ENCODE results near the gene ERC2. TPM values are rescaled to one million over a fixed set of nuclear protein-coding genes. Genes with fewer than 3 reads are reported as not detected.
A peak's percentile ranks its signal among the peaks of the same experiment; 100 is the strongest.

Gene ERC2
- total RNA-seq, 2 donors from 2014 or later = 0.33 to 1.2 TPM

DNA sequence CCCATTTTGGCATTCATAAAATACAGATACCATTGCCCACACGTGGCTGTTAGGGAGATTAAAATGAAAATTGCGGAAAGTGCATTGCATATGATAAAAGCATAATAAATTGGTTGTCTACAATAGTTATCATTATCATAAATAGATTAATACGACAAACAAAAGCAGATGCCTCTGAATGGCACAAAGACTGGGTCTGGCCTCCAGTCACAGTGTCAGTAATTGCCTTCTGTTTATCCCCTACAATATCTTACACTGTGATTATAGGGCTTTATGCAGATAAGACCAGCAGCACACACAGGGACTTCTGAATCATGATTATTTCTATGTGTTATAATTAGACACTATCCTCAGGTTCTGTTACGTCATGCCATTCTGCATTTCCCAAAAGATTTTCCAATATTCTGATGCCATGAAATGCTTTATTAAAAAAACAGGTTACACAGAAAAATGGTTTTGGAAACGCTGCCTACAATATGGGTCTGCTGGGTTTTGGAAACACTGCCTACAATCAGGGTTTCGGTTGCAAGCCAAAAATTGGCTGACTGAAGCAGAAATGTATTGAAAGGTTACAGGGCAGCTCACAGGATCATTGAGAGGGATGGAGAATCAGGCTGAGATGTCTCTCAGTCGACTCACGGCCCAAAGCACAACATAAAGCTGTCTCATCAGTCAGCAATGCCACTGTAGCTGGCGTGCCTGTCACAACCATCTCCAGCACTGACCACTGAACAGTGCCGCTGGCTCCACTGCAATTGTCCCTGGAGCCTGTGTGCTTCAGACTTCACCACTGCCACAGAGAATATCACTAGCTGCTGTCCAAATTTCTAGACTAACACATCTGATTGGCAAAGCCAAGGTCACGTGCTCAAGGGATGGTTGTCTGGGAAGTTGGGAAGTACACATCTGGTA, 248.1 kb downstream of the ERC2 start:
- Mint-ChIP-seq H3K27ac (no peak overlapping the region), H3K9me3 (no peaks in the 10 kb centered on the region), H3K36me3 (no peaks in the 10 kb centered on the region), H3K27me3 (no peaks in the 10 kb centered on the region), H3K4me1 (ENCODE audit: low read depth in 2 of 2) (no peaks in the 10 kb centered on the region), H3K4me3 (no peak overlapping the region)
- ATAC-seq (no peak), DNase-seq (ENCODE audit: low spot score) (no peak)

DNA sequence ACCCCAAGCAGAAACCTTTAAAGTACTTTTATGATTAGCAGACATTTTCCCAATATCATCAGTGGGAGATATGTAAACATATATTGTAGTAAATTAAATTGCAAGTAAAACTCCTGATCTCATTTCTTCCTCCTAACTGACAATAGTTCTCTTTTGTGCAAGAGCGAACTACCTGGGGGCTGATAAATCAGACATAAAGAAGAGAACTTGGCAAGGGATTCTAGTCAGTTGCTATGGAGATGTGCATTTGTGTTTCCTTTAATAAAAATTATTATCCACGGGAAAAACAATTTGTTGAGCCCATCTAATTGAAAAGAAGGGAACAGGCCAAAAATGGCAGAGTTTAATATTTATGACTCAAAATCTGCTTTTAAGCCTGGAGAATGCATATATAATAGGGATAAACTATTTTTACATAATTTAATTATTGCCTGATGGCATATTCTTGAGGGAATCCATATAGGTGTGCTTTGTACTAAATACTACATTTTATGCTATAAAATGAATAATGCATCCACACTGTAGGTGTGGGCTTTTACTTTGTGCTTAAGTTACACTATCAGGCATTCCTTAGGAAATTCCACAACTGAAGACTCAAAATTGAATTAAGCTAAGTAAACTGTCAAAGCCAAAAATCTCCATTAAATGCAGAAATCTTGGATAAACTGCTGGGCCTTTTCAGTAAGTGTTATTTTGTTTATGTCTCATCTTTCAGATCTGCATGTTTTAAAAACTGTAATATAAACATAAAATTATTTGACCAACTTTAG, 258.1 kb downstream of the ERC2 start:
- Mint-ChIP-seq H3K4me1 (ENCODE audit: low read depth in 2 of 2) (no peaks in the 10 kb centered on the region), H3K36me3 (no peaks in the 10 kb centered on the region), H3K9me3 (peaks cover 8% of the 10 kb centered on the region), H3K27ac (no peak overlapping the region), H3K27me3 (peaks cover 6 to 7% of the 10 kb centered on the region in 2 donors), H3K4me3 (no peak overlapping the region)
- ATAC-seq = no peak
- no peak for DNase-seq (ENCODE audit: low spot score)

DNA sequence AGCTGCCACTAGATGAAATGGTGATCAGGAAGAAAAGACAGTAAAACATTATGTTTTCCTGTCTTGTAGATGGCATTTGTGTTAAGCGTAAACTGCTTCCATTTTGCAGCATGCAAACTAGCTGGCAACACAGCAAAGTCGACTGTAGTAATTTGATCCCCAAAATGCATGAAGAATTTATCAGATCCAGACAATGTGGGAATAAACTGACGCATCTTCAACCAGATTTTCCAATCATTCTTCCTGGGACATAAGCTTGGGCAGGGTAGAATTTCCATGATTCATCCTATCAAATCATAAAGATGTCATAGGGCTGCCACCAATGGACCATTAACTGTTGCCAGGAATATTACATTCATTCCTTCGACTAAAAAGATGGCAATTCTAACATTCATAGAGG, 260.3 kb downstream of the ERC2 start:
- ATAC-seq (no peak), DNase-seq (ENCODE audit: low spot score) (no peak)
- Mint-ChIP-seq H3K4me3 (no peak overlapping the region), H3K9me3 (peaks cover 5% of the 10 kb centered on the region), H3K36me3 (no peaks in the 10 kb centered on the region), H3K4me1 (ENCODE audit: low read depth in 2 of 2) (no peaks in the 10 kb centered on the region), H3K27ac (no peak overlapping the region), H3K27me3 (peaks cover 4 to 6% of the 10 kb centered on the region in 2 donors)

DNA sequence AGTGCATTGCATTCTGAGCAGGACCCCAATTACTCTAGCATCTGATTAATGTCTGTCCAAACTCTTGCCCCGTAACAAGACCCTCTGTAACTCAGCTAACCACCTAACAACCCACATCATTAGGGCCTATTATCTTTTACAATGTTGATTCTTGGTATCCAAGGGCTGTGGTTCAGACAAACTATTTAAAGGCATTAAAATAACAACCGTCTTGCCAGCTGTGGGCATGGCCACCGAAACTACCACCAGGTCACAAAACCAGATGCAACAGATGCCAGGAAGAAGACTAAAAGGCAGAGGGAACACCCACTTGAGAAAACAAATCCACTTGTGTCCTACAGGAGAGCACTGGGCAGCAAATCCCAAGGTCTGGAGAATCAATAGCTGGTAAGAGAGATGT, 262.9 kb downstream of the ERC2 start:
- no peaks in the 10 kb centered on the region for H3K36me3 Mint-ChIP-seq
- no peaks in the 10 kb centered on the region for H3K4me1 Mint-ChIP-seq (ENCODE audit: low read depth in 2 of 2)
- no peak overlapping the region for H3K27ac Mint-ChIP-seq
- no peak for DNase-seq (ENCODE audit: low spot score)
- peaks cover 7 to 13% of the 10 kb centered on the region in 2 donors for H3K27me3 Mint-ChIP-seq
- no peak overlapping the region for H3K4me3 Mint-ChIP-seq
- H3K9me3 Mint-ChIP-seq = peaks cover 7% of the 10 kb centered on the region
- no peak for ATAC-seq

DNA sequence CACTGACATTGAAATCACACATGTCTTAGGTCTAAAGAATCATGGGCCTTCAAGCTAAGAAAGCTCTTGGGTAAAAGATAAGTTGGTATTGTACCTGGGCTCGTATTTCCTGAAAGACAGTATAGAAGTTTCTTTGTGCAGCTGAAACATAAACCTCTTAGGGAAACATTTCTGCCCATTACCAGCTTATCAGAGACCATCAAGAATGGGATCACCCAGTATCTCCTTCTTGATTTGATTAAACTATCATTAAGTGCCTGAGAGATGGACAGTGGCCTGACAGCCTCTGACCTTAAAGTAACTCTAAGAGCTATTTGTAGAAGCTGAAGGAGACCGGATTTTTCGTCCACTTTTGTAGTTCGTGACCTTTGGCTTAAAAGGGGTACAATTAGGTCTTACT, 265.3 kb downstream of the ERC2 start:
- H3K9me3 Mint-ChIP-seq = peaks cover 6% of the 10 kb centered on the region

DNA sequence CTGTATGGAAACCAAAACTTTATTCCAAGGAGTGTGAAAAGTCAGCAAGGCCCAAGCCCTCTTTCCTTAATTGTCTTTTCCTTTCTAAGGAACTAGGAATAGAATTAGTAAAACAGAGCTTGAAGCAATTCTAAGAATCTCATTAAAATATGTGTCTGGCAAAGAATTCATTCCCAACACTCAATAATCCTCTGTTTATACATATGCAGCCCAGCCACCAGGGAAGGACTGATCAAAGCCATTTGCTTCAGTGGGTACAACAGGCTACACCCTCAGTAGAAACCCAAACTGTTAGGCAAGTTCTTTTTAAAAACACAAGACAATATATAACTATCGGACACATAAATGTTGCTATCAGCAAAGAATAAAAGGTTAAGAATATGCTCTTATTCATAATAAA, 266.9 kb downstream of the ERC2 start:
- Mint-ChIP-seq H3K27ac (no peak overlapping the region), H3K27me3 (peaks cover 3 to 17% of the 10 kb centered on the region in 2 donors), H3K9me3 (peaks cover 8% of the 10 kb centered on the region), H3K4me3 (no peak overlapping the region), H3K4me1 (ENCODE audit: low read depth in 2 of 2) (no peaks in the 10 kb centered on the region), H3K36me3 (no peaks in the 10 kb centered on the region)
- DNase-seq (ENCODE audit: low spot score) (no peak), ATAC-seq (no peak)

More for the DNA sequence above, 265.3 kb downstream of the ERC2 start:
- no peaks in the 10 kb centered on the region for H3K36me3 Mint-ChIP-seq
- H3K4me3 Mint-ChIP-seq = no peak overlapping the region
- no peak for ATAC-seq
- H3K27ac Mint-ChIP-seq = no peak overlapping the region
- H3K27me3 Mint-ChIP-seq = peaks cover 3 to 12% of the 10 kb centered on the region in 2 donors
- DNase-seq (ENCODE audit: low spot score) = no peak
- H3K4me1 Mint-ChIP-seq (ENCODE audit: low read depth in 2 of 2) = no peaks in the 10 kb centered on the region

DNA sequence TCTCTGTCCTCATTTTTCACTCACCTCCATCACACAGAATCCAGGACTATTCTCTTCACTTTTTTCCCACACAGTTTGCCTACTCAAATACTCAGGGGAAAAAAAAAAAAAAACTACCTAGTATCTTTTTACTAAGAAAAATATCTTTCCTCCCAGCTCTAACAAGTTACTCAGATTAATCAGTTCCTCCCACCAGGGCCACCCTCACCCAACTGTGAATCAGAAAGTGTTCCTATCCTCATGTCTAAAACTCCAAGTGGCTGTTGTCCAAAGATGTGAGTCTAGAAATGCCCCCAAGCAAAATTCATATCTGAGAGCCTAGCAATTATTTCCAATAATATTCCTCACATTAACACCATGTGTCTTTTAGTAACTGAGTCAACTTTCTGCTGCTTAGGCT, 268.0 kb downstream of the ERC2 start:
- ATAC-seq (no peak), DNase-seq (ENCODE audit: low spot score) (no peak)
- Mint-ChIP-seq H3K4me3 (no peak overlapping the region), H3K4me1 (ENCODE audit: low read depth in 2 of 2) (no peaks in the 10 kb centered on the region), H3K36me3 (no peaks in the 10 kb centered on the region), H3K27me3 (peaks cover 3 to 17% of the 10 kb centered on the region in 2 donors), H3K9me3 (peaks cover 8% of the 10 kb centered on the region), H3K27ac (no peak overlapping the region)

DNA sequence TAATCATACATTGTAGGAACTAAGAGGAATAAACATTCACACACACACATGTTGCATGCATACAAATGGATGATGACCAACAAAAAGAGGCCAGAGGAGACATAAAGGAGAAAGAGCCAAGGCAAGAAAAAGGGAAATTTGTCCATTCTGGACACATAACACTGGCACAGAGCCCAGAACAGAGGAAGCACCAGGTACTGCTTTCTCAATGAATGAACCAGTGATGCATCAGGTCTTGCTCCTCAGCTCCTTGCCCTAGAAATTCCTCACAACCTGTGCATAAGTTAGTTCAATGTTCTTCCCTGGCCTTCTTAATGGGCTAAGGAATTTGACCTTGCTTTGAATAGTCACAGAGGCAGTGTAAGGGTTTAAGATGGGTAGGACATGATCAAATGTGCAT, 270.3 kb downstream of the ERC2 start:
- no peak overlapping the region for H3K27ac Mint-ChIP-seq
- no peak for ATAC-seq
- peaks cover 8% of the 10 kb centered on the region for H3K9me3 Mint-ChIP-seq
- no peak for DNase-seq (ENCODE audit: low spot score)
- H3K36me3 Mint-ChIP-seq = no peaks in the 10 kb centered on the region
- H3K27me3 Mint-ChIP-seq = peaks cover 3 to 17% of the 10 kb centered on the region in 2 donors
- H3K4me3 Mint-ChIP-seq = no peak overlapping the region
- no peaks in the 10 kb centered on the region for H3K4me1 Mint-ChIP-seq (ENCODE audit: low read depth in 2 of 2)

DNA sequence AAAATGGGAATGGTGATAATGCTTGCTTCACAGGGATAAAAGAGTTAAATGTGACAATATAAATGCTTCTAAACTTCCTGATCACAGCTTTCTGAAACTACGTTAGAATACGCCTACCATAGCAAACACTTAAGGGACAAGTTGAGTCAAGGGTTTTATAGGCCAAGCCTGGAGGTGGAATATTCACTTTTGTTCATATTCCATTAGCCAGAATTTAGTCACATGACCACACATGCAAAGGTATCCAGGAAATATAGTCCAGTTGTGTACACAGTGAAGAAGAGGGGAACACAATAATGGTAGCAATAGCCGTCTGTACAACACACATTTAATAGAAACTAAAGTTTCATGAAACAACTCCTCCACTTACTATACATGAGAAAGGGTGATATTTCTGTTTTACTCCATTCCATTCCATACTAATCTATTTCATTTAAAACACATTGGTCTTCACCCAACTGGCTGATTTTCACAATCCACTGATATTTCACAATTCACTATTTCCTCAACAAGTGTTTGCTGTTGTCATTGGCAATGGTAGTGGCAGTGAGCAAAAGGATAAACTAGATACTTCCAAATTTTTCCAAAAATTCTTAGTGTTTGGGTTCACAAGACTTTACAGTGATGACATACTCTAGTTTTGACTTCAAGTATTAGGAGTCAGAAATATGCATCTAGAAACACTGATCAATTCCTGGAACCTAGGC, 270.9 kb downstream of the ERC2 start:
- H3K9me3 Mint-ChIP-seq = peaks cover 8% of the 10 kb centered on the region
- no peak for ATAC-seq
- no peak for DNase-seq (ENCODE audit: low spot score)
- H3K27ac Mint-ChIP-seq = no peak overlapping the region
- no peak overlapping the region for H3K4me3 Mint-ChIP-seq
- H3K36me3 Mint-ChIP-seq = no peaks in the 10 kb centered on the region
- H3K27me3 Mint-ChIP-seq = peaks cover 3 to 17% of the 10 kb centered on the region in 2 donors
- no peaks in the 10 kb centered on the region for H3K4me1 Mint-ChIP-seq (ENCODE audit: low read depth in 2 of 2)

DNA sequence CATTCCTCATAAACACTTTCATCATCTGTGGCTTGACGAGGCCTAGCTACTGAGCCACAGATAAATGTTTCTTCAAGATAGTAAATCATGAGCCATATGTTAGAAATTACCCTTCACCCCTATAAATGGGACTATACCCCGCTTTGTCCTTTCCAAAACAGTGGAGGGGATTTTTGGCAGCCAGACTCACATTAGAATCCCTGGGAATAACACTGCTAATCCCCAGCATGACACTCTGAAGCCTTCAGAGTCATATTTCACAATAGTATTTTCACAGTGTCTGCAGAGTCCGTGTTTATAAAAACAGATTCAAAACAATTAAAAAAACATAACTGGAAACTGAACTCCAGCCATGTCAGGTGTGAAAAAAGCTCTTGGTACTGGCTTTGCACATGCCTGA, 271.6 kb downstream of the ERC2 start:
- Mint-ChIP-seq H3K4me3 (no peak overlapping the region), H3K27me3 (peaks cover 3 to 17% of the 10 kb centered on the region in 2 donors), H3K36me3 (no peaks in the 10 kb centered on the region), H3K9me3 (peaks cover 8% of the 10 kb centered on the region), H3K4me1 (ENCODE audit: low read depth in 2 of 2) (no peaks in the 10 kb centered on the region), H3K27ac (no peak overlapping the region)
- ATAC-seq = no peak
- no peak for DNase-seq (ENCODE audit: low spot score)

DNA sequence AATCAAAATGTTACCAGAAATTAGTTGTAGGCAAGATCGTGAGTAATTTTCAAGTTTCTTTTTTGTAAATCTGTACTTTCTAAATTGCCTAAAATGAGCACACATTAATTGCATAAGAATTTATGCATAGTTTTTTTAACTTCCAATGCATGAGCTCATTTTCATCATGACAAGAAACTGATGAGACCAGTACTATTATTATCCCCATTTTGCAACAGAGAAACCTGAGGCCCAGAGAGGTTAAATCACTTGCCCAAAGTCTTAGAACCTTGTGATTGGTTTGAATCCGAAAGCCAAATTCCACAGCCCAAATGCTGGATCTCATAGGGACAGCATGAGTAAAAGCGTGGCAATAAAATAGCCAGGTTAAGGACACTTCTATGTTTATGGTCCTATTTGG, 274.7 kb downstream of the ERC2 start:
- Mint-ChIP-seq H3K4me3 (no peak overlapping the region), H3K4me1 (ENCODE audit: low read depth in 2 of 2) (no peaks in the 10 kb centered on the region), H3K9me3 (peaks cover 6% of the 10 kb centered on the region), H3K36me3 (no peaks in the 10 kb centered on the region), H3K27me3 (peaks cover 2 to 10% of the 10 kb centered on the region in 2 donors), H3K27ac (no peak overlapping the region)
- no peak for DNase-seq (ENCODE audit: low spot score)
- ATAC-seq = no peak

DNA sequence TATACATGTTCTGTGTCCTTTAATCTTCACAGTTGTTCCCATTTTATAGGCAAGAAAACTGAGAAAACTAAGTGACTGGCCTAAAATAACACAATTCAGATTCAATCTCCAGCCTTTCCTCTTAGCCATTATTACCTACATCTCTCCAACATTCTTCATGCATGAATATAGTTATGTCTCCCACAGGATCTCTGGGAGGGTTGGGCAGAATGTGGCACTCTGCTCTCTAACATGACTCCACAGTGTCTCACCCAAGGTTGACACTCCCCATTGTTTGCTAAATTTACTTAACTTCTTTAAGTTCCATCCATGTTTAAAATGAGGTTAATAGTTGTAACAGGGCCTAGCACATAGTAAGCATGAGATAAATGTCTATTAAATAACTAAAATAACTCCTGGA, 276.3 kb downstream of the ERC2 start:
- Mint-ChIP-seq H3K9me3 (no peaks in the 10 kb centered on the region), H3K27me3 (peaks cover 0 to 2% of the 10 kb centered on the region in 2 donors), H3K4me3 (no peak overlapping the region), H3K4me1 (ENCODE audit: low read depth in 2 of 2) (no peaks in the 10 kb centered on the region), H3K36me3 (no peaks in the 10 kb centered on the region), H3K27ac (no peak overlapping the region)
- no peak for DNase-seq (ENCODE audit: low spot score)
- ATAC-seq = no peak

DNA sequence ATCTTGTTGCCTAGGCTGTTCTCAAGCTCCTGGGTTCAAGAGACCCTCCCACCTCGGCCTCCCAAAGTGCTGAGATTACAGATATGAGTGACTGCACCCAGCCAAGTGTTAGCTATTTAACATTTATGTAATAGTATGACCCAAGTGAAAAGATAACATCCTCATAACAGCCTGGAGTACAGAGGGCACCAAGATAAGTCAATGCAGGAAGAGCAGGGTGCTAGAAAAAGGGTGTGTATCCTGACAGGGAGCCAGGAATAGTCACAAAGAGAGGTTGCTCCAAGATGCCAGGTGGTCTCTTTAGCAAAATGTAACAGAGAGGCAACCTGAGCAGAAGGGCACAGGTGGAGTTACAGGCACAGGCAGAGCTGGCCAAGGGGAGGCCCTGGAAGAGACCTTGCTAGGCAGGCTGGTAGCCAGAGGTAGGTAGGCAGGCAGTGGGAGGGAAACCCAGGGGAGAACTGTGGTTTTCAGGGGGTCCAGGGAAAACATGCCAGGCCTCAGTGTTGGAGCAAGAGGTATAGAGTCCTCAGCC, 277.4 kb downstream of the ERC2 start:
- Mint-ChIP-seq H3K27me3 (peaks cover 0 to 2% of the 10 kb centered on the region in 2 donors), H3K4me1 (ENCODE audit: low read depth in 2 of 2) (no peaks in the 10 kb centered on the region), H3K27ac (no peak overlapping the region), H3K9me3 (no peaks in the 10 kb centered on the region), H3K36me3 (no peaks in the 10 kb centered on the region), H3K4me3 (no peak overlapping the region)
- DNase-seq (ENCODE audit: low spot score) = no peak
- ATAC-seq = peak in 1 of 2 donors; percentile 17
